Measurements from ENCODE around the gene FANCI. TPM values are rescaled to one million over a fixed set of nuclear protein-coding genes. Genes with fewer than 3 reads are reported as not detected.

Gene FANCI
- total RNA-seq, 1 experiment from 2014 or later, result 112 TPM

- ChIA-PET POLR2A (no interaction called here), CTCF (interaction anchor here (0.5 kb wide), 1 partner anchor 34 kb away, joined by 3 read pairs; no protein-coding TSS in a partner anchor), RAD21 (ENCODE audit: low non-redundant PET in 1 of 2, low total read pairs in 2 of 2, uncharacterized antibody in 2 of 2, unreplicated experiment in 2 of 2) (no interaction called here)
- intact Hi-C loops (cut with micrococcal nuclease), result no loop called here
- no peak for ATAC-seq
- Histone ChIP-seq H3K27me3 (ENCODE audit: insufficient read depth, low read length) (peaks cover 6% of the 10 kb centered on the region; the same call in 1 of the 2 replicates), H3K27ac (ENCODE audit: low read depth, low read length) (no peak overlapping the region), H3K4me2 (ENCODE audit: low read length) (no peak overlapping the region), H3K4me1 (ENCODE audit: control insufficient read depth in 1 of 2, insufficient read depth in 2 of 2, low read length in 2 of 2) (no peaks in the 10 kb centered on the region), H2AFZ (ENCODE audit: low read depth, low read length, poor library complexity, severe bottlenecking) (no peak overlapping the region), H3K36me3 (ENCODE audit: control insufficient read depth in 1 of 2, insufficient read depth in 2 of 2, low read length in 2 of 2) (no peaks in the 10 kb centered on the region), H3K4me3 (replicated peaks in 1 of 2; ENCODE audit: low read depth in 1 of 2, low read length in 2 of 2) (no peak overlapping the region), H3K9me2 (ENCODE audit: insufficient read depth) (no peaks in the 10 kb centered on the region), H3K9me3 (ENCODE audit: control insufficient read depth in 1 of 2, insufficient read depth in 1 of 2, low read depth in 1 of 2, low read length in 2 of 2) (no peaks in the 10 kb centered on the region), H3K9ac (ENCODE audit: low read length) (no peak overlapping the region), H3K79me2 (ENCODE audit: insufficient read depth, low read length) (no peaks in the 10 kb centered on the region), H4K20me1 (ENCODE audit: insufficient read depth) (no peaks in the 10 kb centered on the region)
- DNase-seq (ENCODE audit: low read depth, low spot score), result no peak
- no TSS peak for BruUV-seq (replicated peaks)
- TF ChIP-seq SIN3A (IDR thresholded peaks at IDR 0.05; ENCODE audit: low read depth) (no peak), REST (IDR thresholded peaks at IDR 0.05; ENCODE audit: low read depth) (peak; percentile 61)
These were observed 121.1 kb downstream of the FANCI start for GRCh38 chr15:89364741-89365450.

DNA sequence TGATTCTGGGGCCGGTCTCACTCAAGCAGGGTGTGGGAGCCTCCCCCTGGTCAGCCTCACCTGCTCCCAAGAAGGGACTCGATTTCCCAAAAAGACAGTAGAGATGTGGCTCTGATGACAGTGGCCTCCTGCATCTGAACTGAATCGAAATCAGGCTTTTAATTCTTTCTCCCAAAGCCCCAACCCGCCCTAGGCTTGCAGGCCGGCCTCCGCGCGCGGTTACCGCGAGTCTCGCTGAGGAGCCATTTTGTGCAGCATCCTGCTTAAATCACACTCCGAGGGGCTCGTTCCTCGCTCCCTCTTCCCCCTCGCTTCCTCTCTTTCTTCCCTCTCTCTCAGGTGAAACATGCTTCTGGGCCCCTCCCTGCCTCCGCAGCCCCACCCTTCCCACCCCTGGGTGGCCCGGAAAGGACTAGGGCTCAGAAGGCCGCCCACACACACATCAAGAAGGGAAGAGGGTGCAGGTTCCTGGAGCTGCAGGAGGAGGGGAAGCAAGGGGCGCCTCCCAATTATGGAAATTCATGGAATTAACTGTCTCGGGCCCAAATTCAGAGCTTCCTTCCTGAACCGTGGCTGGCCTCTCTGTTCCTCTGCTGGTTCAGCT lies 121.8 kb downstream of the FANCI start:
- Histone ChIP-seq H3K27ac (ENCODE audit: low read depth, low read length) (no peak overlapping the region), H3K36me3 (ENCODE audit: control insufficient read depth in 1 of 2, insufficient read depth in 2 of 2, low read length in 2 of 2) (no peaks in the 10 kb centered on the region), H3K79me2 (ENCODE audit: insufficient read depth, low read length) (no peaks in the 10 kb centered on the region), H3K9me2 (ENCODE audit: insufficient read depth) (no peaks in the 10 kb centered on the region), H3K4me2 (ENCODE audit: low read length) (no peak overlapping the region), H4K20me1 (ENCODE audit: insufficient read depth) (no peaks in the 10 kb centered on the region), H3K9ac (ENCODE audit: low read length) (no peak overlapping the region), H3K27me3 (ENCODE audit: insufficient read depth, low read length) (peaks cover 6% of the 10 kb centered on the region; the same call in 1 of the 2 replicates), H3K9me3 (ENCODE audit: control insufficient read depth in 1 of 2, insufficient read depth in 1 of 2, low read depth in 1 of 2, low read length in 2 of 2) (no peaks in the 10 kb centered on the region), H3K4me3 (replicated peaks in 1 of 2; ENCODE audit: low read depth in 1 of 2, low read length in 2 of 2) (no peak overlapping the region), H2AFZ (ENCODE audit: low read depth, low read length, poor library complexity, severe bottlenecking) (no peak overlapping the region), H3K4me1 (ENCODE audit: control insufficient read depth in 1 of 2, insufficient read depth in 2 of 2, low read length in 2 of 2) (no peaks in the 10 kb centered on the region)
- ChIA-PET RAD21 (ENCODE audit: low non-redundant PET in 1 of 2, low total read pairs in 2 of 2, uncharacterized antibody in 2 of 2, unreplicated experiment in 2 of 2) (no interaction called here), CTCF (interaction anchor here (0.5 kb wide), 1 partner anchor 34 kb away, joined by 3 read pairs; no protein-coding TSS in a partner anchor), POLR2A (no interaction called here)
- no peak for DNase-seq (ENCODE audit: low read depth, low spot score)
- intact Hi-C loops (cut with micrococcal nuclease), result no loop called here
- BruUV-seq (replicated peaks), result no TSS peak
- TF ChIP-seq CEBPB (IDR thresholded peaks at IDR 0.05; ENCODE audit: low read depth) (no peak), EGR1 (IDR thresholded peaks at IDR 0.05; ENCODE audit: low read depth) (no peak), YY1 (IDR thresholded peaks at IDR 0.05; ENCODE audit: extremely low read depth, insufficient replicate concordance, low read depth, low read length) (no peak), SIN3A (IDR thresholded peaks at IDR 0.05; ENCODE audit: low read depth) (no peak), CTCF (IDR thresholded peaks at IDR 0.05 in 2 of 3, conservative IDR thresholded peaks at IDR 0.05 in 1 of 3; ENCODE audit: borderline replicate concordance in 1 of 3, insufficient read depth in 1 of 3, low read depth in 2 of 3, low read length in 2 of 3) (no peak), POLR2AphosphoS5 (IDR thresholded peaks at IDR 0.05; ENCODE audit: low read depth, low read length) (no peak), ATF3 (IDR thresholded peaks at IDR 0.05) (no peak), JUND (IDR thresholded peaks at IDR 0.05) (no peak), FOSL1 (IDR thresholded peaks at IDR 0.05; ENCODE audit: low read depth) (no peak)
- no peak for ATAC-seq
